GM21786 (cell line): ENCODE data around the gene UQCRHL.

Experiments
- ATAC-seq: cut with Tn5 transposase; IDR thresholded peaks from one replicate; pipeline ENCODE4 v1.9.1; 2021; ENCODE audit not compliant: unreplicated experiment

The UQCRHL gene

GRCh38 chr1:15799004-15799867, 8.2 kb downstream of the UQCRHL start:
- ATAC-seq: no peak

GRCh38 chr1:15797614-15798390, 9.6 kb downstream of the UQCRHL start:
- ATAC-seq: no peak

- ATAC-seq: no peak
These were observed 11.4 kb downstream of the UQCRHL start for GRCh38 chr1:15796086-15796462.

- ATAC-seq: no peak
These were observed 18.7 kb downstream of the UQCRHL start for GRCh38 chr1:15788624-15789301.

GRCh38 chr1:15786581-15786980, 20.9 kb downstream of the UQCRHL start:
- no peak for ATAC-seq

- no peak for ATAC-seq
These were observed 21.8 kb downstream of the UQCRHL start for GRCh38 chr1:15785683-15786082.

GRCh38 chr1:15777909-15778707, 29.3 kb downstream of the UQCRHL start:
- ATAC-seq: no peak

GRCh38 chr1:15775706-15776105, 31.7 kb downstream of the UQCRHL start:
- no peak for ATAC-seq

- ATAC-seq: no peak
These were observed 35.5 kb downstream of the UQCRHL start for GRCh38 chr1:15771836-15772515.

- no peak for ATAC-seq
These were observed 37.0 kb downstream of the UQCRHL start for GRCh38 chr1:15770313-15770962.

GRCh38 chr1:15768388-15768787, 39.1 kb downstream of the UQCRHL start:
- ATAC-seq: no peak

GRCh38 chr1:15767941-15768340, 39.5 kb downstream of the UQCRHL start:
- no peak for ATAC-seq

- no peak for ATAC-seq
These were observed 41.8 kb downstream of the UQCRHL start for GRCh38 chr1:15765495-15766194.

- no peak for ATAC-seq
These were observed 42.6 kb downstream of the UQCRHL start for GRCh38 chr1:15764890-15765289.

GRCh38 chr1:15764269-15764764, 43.1 kb downstream of the UQCRHL start:
- ATAC-seq: no peak

- ATAC-seq: no peak
These were observed 44.9 kb downstream of the UQCRHL start for GRCh38 chr1:15762546-15762945.

- ATAC-seq: no peak
These were observed 45.9 kb downstream of the UQCRHL start for GRCh38 chr1:15761366-15762128.

GRCh38 chr1:15760520-15761211, 46.8 kb downstream of the UQCRHL start:
- no peak for ATAC-seq
